Renal cortex interstitium (tissue), 15 donors: ENCODE results near the gene MYBPC1. TPM values are rescaled to one million over a fixed set of nuclear protein-coding genes. Genes with fewer than 3 reads are reported as not detected.
A peak's percentile ranks its signal among the peaks of the same experiment; 100 is the strongest.
"Not testable (repeated sequence)": the region's sequence is repeated elsewhere in the genome, so short reads cannot be mapped to it uniquely, and the experiment has no call there.

Source experiments
- DNase-seq, 11 donors: peaks; one replicate each; pipeline ENCODE4 v3.0.0-alpha.2; 2013; ENCODE audit warnings: low read depth in 9 of 11, low spot score in 4 of 11; ENCODE audit errors: extremely low read depth in 1 of 11
- long read RNA-seq, 16 experiments: transcript quantifications; one replicate each; lab custom pipeline, GENCODE V29; 2026
- polyA plus RNA-seq, 3 donors: library from polyadenylated mRNA; unstranded; fragments of 120-200 nt; gene quantifications; one replicate each; pipeline ENCODE4 v1.2.1, GENCODE V29; 2013; ENCODE audit not compliant: insufficient read length in 3 of 3

The MYBPC1 gene, protein sequence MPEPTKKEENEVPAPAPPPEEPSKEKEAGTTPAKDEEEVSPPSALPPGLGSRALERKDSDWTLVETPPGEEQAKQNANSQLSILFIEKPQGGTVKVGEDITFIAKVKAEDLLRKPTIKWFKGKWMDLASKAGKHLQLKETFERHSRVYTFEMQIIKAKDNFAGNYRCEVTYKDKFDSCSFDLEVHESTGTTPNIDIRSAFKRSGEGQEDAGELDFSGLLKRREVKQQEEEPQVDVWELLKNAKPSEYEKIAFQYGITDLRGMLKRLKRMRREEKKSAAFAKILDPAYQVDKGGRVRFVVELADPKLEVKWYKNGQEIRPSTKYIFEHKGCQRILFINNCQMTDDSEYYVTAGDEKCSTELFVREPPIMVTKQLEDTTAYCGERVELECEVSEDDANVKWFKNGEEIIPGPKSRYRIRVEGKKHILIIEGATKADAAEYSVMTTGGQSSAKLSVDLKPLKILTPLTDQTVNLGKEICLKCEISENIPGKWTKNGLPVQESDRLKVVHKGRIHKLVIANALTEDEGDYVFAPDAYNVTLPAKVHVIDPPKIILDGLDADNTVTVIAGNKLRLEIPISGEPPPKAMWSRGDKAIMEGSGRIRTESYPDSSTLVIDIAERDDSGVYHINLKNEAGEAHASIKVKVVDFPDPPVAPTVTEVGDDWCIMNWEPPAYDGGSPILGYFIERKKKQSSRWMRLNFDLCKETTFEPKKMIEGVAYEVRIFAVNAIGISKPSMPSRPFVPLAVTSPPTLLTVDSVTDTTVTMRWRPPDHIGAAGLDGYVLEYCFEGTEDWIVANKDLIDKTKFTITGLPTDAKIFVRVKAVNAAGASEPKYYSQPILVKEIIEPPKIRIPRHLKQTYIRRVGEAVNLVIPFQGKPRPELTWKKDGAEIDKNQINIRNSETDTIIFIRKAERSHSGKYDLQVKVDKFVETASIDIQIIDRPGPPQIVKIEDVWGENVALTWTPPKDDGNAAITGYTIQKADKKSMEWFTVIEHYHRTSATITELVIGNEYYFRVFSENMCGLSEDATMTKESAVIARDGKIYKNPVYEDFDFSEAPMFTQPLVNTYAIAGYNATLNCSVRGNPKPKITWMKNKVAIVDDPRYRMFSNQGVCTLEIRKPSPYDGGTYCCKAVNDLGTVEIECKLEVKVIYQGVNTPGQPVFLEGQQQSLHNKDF
- polyA plus RNA-seq, result 1 to 10 TPM in 1 of 3 donors, under 1 TPM in 1, not detected in 1; 0.08 to 1.0 TPM
- long read RNA-seq, donor 1, result 0 reads
- long read RNA-seq, donor 2, result 0 reads
- long read RNA-seq, donor 3, result 0 reads
- long read RNA-seq, donor 4, result 0 reads
- long read RNA-seq, donor 5, result 0 reads
- long read RNA-seq, donor 6, result 0 reads
- long read RNA-seq, donor 7, result 0 reads
- long read RNA-seq, donor 8, result 0 reads
- long read RNA-seq, donor 9, result 0 reads
- long read RNA-seq, donor 10, result 0 reads
- long read RNA-seq, donor 11, result 0 reads
- long read RNA-seq, donor 12, result 0 reads
- long read RNA-seq, donor 13, result 0 reads
- long read RNA-seq, donor 14, result 0 reads
- long read RNA-seq, donor 15, result 0 reads
- long read RNA-seq, donor 16, result 0 reads

DNA sequence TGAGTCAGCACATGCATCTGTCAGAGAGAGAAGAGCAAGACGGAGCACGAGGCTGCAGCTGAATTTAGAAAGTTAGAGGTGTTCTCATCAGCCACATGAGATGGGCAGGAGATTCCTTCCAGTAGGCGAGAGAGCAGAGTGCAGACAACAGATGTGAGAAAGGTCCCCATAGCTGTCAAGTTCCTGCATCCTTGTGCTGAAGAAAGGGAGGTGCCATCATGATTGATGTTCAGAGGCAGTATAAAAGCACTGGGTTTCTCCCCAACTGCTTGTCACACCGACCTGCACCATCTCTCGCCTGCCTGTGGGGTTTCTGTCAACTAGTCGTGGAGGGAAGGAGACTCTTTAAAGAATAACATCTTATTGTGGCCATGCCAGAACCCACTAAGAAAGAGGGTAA is at the start of gene MYBPC1:
MYBPC1 (plus strand) TSS at position 272 of the 400 bp plus-strand sequence; CDS start at position 372, 100 bp downstream.
- no peak for DNase-seq

DNA sequence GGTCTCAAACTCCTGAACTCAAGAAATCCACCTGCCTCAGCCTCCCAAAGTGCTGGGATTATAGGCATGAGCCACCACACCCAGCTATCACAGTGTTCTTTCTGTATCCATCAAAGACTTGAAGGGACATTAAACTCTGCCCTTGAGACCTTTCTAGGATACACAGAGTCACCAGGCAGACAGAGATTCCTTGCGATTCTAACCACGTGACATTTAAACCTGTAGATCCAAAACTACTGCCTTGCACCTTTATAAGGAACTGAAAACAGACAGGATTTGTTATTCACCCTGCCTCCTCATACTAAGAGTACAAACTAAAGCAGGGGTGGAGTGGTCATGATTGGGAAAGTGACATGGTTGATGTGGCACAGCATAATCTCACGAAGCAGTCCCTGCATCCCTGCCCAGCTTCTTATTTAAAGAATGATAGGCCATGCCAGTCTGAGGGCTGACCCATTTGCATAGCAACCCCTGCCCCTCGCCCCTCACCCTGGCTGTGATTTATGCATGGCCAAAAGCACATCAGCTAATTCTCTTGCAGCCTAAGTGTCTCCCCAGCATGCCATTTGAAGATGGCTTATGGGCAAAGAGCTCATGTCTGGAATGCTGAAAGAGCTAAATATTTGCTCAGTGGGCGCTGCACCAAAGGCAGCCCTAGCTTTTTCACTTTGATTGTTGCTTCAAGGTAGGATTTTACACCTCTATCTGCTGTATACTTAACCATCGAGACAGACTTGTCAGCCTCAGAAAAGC is 43.2 kb upstream of the MYBPC1 start:
- no peak for DNase-seq

DNA sequence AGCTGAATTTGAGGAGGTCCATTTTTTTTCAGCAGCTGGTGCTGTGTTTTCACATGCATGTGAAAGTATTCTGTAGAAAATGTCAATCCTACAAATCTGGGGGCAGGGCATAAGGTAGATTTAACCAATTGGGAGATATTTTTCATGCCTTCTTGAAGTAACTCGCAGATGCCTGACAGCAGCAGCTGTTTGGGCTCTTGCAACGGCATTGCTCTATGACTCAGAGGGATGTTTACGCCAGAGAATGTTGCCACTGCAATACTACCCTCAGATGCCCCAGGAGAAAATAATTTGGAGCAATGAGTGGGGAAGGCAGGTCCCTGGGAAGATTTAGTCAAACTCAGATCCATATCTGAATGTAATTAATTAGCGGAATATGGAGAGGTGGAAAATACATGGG is 42.5 kb upstream of the MYBPC1 start:
- DNase-seq, result peak in 2 of 11 donors; percentile 4 to 11

DNA sequence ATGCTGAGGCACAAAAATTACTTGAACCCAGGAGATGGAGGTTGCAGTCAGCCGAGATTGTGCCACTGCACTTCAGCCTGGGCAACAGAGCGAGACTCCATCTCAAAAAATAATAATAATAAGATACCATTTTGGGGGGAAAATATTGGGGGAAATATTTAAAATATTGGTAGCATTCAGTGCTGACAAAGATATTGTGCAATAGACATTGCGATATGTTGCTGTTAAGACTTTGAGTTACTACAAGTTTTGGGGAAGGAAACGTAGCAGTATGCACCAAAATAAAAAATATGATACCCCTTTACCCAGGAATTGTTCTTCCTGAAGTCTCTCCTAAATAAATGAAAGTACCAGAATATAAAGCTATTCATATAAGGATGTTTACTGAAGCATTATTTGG is 37.7 kb upstream of the MYBPC1 start:
- DNase-seq, result no peak

DNA sequence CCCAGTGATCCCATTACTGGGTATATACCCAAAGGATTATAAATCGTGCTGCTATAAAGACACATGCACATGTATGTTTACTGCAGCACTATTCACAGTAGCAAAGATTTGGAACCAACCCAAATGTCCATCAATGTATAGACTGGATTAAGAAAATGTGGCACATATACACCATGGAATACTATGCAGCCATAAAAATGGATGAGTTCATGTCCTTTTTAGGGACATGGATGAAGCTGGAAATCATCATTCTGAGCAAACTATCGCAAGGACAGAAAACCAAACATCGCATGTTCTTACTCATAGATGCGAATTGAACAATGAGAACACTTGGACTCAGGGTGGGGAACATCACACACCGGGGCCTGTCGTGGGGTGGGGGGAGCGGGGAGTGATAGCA is 36.0 kb upstream of the MYBPC1 start:
- not testable (repeated sequence) for DNase-seq

DNA sequence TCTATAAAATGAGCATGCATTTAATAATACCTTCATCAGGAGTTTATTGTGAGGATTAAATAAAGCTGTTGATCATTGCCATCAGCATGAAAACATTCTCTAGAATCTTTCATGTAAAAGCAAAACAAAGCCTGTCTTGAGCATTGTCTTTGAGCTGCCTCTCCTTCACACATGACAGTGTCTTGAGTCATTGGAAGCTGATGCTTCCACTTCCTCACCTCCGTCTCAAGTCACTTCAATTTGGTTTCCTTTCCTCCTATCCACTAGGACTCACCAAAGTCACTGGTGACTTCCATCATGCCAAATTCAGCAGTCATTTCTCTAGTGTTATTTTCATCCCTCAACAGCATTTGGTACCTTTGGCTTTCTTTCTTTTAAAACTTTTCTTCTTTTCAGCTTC is 31.6 kb upstream of the MYBPC1 start:
- DNase-seq, result no peak

DNA sequence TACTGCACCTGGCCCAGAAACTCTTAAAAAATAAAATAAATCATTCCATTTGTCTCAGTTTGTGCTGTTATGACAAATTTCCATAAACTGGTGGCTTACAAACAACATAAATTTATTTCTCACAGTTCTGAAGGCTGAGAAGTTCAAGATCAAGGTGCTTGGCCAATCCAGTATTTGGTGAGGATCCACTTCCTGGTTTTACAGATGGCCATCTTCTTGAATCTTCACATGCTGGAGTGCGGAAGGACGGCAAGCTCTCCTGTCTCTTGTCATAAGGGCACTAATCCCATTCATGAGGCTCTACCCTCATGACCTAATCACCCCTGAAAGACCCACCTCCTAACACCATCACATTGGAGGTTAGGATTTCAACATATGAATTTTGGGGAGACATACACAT is 29.9 kb upstream of the MYBPC1 start:
- no peak for DNase-seq

DNA sequence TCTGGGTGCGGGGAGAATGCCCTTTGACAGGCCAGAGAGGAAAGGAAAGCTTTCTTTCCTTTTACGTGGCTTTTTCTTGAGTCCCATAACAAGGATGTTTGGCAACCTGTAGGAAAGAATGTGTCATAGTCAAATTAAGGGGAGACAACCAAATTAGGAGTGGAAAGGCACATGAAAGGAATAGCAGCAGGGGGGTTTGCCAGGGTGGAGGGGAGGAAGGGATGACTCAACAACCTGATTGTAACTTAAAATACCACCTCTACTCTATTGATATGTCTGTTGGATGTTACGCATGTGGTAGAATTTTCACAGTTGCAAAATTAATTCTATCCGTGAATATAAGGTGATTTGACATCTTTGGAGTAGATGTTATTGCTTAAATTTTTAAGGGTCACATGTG is 28.5 kb upstream of the MYBPC1 start:
- no peak for DNase-seq

DNA sequence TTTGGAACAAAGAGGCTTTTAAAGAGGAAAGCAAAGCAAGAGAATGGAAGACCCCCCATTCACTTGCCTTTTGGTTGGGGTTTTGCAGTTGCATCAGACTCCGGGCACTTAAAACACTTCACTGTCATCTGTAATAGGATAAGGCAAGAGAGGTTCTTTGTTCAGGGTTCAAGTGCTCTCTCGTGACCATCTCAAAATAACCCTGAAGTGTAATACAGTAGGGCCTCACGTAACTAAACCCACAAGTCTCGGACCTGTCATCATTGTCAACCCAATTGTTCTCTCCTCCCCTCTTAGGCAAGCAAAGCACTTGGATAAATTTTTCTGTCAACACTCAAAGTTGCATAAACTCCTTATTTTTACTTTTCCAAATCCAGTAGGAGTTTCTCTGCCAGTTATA is 26.9 kb upstream of the MYBPC1 start:
- no peak for DNase-seq

DNA sequence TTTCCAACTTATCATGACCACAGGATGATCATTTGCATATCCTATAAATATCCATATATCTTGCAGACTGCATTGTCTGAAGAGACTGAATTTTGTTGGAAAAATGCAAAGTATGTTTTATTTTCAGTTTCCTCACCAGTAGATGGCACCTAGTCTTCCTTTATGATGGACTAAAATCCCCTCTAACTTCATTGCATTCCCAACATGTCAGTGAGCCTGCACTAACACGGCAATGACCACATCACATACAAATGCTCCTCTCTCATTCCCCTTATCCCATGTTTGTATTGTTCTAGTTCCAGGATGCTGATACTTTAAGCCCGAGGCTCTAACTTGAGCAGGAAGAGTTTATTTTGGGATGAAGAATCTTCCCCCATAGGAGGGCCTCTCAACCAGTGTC is 24.7 kb upstream of the MYBPC1 start:
- peak in 5 of 11 donors; percentile 16 to 33 (median 29) for DNase-seq

DNA sequence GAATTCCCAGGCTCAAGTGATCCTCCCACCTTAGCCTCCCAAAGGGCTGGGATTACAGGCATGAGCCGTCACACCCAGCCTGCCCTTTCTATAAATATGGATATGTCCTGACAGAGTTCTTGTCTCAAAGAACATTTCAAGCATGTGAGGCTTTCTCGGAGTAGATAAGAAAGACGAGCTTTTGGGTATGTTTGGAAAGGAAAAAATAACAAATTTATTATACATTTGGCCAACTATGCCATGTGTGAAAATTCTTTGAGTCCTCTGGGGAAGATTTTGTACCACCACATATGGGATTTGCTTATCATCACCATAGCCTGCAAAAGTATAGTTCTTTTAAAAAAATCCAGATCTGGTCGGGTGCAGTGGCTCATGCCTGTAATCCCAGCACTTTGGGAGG is 23.7 kb upstream of the MYBPC1 start:
- DNase-seq, result no peak

DNA sequence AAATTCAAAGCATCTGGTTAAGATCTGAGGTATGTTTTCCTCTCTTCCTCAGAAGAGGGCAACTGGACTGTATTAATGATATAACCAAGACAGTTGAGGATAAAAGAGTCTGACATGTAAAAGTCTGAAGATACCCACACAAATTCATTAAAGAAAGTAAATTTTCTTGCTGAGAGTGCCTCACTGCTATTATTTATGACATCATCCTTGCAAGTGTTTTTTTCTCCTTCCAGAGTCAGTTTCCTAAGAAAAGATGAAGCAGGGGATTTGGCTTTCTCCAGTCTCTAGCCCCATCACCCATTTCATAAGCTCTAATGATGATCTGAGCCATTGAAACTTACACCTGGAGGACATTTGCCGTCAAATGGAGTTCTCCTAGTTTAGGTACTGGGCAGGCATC is 21.0 kb upstream of the MYBPC1 start:
- no peak for DNase-seq

DNA sequence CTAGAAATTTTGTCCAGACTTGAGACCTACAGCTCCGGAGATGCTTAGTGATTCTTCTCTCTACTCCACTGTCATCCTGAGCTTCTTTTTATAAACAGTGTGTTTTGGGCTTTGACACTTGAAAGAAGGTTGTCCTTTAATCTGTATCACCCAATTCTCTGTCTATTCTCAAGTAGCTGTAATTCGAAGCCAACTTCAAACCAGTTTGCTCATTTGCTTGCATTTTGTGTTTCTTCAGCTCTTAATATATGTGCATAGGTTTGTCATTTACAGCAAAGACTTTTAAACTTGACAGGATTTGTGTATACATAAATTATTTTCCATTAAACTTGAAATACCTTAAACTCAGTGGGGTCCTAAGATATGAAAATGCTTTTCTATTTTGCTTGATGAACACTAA is 16.4 kb upstream of the MYBPC1 start:
- DNase-seq, result no peak

DNA sequence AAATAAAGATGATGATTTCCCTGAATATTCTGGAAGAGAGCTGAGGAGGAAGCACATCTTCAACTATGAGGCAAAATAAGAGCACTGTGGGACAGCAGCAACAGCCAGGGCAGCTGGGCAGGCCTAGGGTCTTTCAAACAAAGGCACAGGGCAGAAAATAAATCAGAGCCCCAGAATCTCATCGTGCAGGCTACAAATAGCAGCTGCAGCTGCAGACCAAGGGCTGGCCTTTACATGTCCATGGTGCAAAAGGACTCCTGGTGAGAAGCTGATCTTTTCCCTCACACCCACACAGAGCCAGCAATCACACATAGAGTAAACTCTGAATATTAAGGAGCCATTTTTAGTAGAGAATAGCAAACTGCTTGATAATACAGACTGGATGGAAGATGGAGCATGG is 13.6 kb upstream of the MYBPC1 start:
- no peak for DNase-seq

DNA sequence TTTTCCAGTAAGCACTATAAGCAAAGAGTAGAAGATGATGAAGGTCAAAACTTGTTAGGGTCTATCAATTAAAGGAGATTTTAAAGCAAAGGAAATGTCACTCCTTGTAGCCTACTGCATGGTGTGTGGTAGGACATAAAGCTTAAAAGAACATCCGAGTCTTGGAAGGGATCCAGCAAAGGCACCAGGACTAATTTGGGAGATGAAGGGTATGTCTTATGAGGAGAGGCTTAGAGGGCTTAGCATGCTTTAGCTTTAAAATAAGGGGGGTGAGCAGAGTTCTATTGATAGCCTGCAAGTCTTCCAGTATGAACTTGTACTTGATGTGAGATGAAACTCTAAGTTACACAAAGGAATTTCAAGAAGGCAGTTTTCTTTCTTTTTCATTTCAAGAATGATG is 11.8 kb upstream of the MYBPC1 start:
- no peak for DNase-seq

DNA sequence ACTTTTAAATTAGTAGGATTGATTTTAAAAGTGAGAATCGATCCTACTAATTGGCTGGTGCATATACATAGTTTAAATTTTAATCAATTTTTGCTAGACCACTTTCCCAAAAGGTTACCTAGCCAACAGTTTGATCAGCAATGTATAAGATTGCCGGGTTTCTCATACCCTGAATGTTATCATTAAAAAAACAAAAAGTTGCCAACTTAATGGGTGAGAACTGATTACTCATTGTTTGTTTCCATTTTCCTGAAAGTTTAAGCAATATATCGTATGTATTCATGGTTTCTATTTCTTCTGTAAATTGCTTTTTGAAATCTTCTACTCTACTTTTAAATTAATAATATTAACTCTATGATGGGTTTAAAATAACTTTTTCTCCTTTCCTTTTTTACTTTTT is 4.4 kb upstream of the MYBPC1 start:
- no peak for DNase-seq

DNA sequence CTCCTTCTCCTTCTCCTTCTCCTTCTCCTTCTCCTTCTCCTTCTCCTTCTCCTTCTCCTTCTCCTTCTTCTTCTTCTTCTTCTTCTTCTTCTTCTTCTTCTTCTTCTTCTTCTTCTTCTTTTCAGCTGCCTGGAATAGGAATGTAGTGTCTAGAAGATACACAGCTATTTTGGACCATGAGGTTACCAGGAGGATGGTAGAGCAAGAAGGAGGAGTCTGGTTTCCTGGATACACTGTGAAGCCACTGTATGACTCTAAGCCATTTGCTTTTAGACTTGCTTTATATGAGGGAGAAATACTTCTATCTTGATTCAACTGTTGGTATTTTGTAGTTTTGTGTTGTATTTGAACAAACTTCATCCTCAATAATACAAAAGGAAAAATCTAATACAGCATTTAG is 3.0 kb upstream of the MYBPC1 start:
- DNase-seq, result no peak

DNA sequence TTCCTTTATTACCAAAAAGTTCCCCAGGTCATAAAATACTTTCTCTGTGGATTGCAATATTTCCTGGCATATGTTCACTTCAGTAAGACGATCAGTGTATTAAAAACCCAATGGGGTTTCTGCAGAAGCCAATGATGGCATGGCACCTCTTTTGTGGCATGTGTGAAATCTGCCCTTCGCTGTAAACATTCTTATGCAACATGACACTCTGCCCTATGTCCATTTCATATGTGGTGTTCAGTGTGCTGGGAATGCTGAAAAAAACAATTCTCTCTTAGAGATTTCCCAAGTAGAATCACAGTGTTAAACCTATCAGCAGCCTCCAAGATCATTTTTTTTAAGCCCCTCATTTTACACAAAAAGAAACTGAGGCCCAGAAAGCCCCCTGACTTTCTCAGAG is 2.3 kb upstream of the MYBPC1 start:
- no peak for DNase-seq
